GM18499 (cell line): ENCODE measurements around the gene PRKAG2.
"Not testable (repeated sequence)": the region's sequence is repeated elsewhere in the genome, so short reads cannot be mapped to it uniquely, and the experiment has no call there.

ENCODE experiments used
- ATAC-seq: cut with Tn5 transposase; IDR thresholded peaks from one replicate; pipeline ENCODE4 v1.9.1; 2021; ENCODE audit warnings: moderate number of reproducible peaks; ENCODE audit not compliant: insufficient read depth, unreplicated experiment

PRKAG2 gene

GRCh38 chr7:151886783-151887182, 9.9 kb upstream of the PRKAG2 start:
- no peak for ATAC-seq

- no peak for ATAC-seq
Measured at GRCh38 chr7:151885202-151885580, 8.3 kb upstream of the PRKAG2 start.

GRCh38 chr7:151884312-151885201, 7.6 kb upstream of the PRKAG2 start:
- no peak for ATAC-seq

GRCh38 chr7:151883857-151884256, 6.9 kb upstream of the PRKAG2 start:
- no peak for ATAC-seq

GRCh38 chr7:151882734-151883133, 5.8 kb upstream of the PRKAG2 start:
- ATAC-seq = no peak

GRCh38 chr7:151880688-151881087, 3.8 kb upstream of the PRKAG2 start:
- ATAC-seq = no peak

- no peak for ATAC-seq
Measured at GRCh38 chr7:151877911-151878835, 1.3 kb upstream of the PRKAG2 start.

GRCh38 chr7:151875942-151876898, 695 bp downstream of the PRKAG2 start:
- no peak for ATAC-seq

- not testable (repeated sequence) for ATAC-seq
Measured at GRCh38 chr7:151874479-151874878, 2.4 kb downstream of the PRKAG2 start.

- ATAC-seq = no peak
Measured at GRCh38 chr7:151873402-151873965, 3.4 kb downstream of the PRKAG2 start.

- ATAC-seq = no peak
Measured at GRCh38 chr7:151872531-151873401, 4.1 kb downstream of the PRKAG2 start.

- no peak for ATAC-seq
Measured at GRCh38 chr7:151871904-151872303, 5.0 kb downstream of the PRKAG2 start.

GRCh38 chr7:151871189-151871735, 5.7 kb downstream of the PRKAG2 start:
- ATAC-seq = no peak

GRCh38 chr7:151869968-151870918, 6.7 kb downstream of the PRKAG2 start:
- ATAC-seq = no peak

- ATAC-seq = no peak
Measured at GRCh38 chr7:151869455-151869854, 7.5 kb downstream of the PRKAG2 start.

- no peak for ATAC-seq
Measured at GRCh38 chr7:151869109-151869428, 7.8 kb downstream of the PRKAG2 start.

- ATAC-seq = no peak
Measured at GRCh38 chr7:151868396-151869108, 8.4 kb downstream of the PRKAG2 start.
